Stimulated activated naive CD8-positive, alpha-beta T cell treated with anti-CD3 and anti-CD28 coated beads, Interleukin-15, Interleukin-2, amounts not matched to agents 100 ng/mL and 50 ng/mL, for 24 hours (primary cell): ENCODE measurements around the gene SLC30A3.
A peak's percentile ranks its signal among the peaks of the same experiment; 100 is the strongest.
"Not testable (repeated sequence)": the region's sequence is repeated elsewhere in the genome, so short reads cannot be mapped to it uniquely, and the experiment has no call there.

ENCODE experiments used
- H3K27ac Mint-ChIP-seq: one replicate; pipeline ENCODE4 v1.8.0; 2021; ENCODE audit warnings: mild to moderate bottlenecking, mixed read lengths
- H3K27me3 Mint-ChIP-seq: one replicate; pipeline ENCODE4 v1.8.0; 2021; ENCODE audit warnings: mixed read lengths
- H3K36me3 Mint-ChIP-seq: one replicate; pipeline ENCODE4 v1.8.0; 2021; ENCODE audit warnings: low read depth, mixed read lengths
- H3K4me1 Mint-ChIP-seq: one replicate; pipeline ENCODE4 v1.8.0; 2021; ENCODE audit warnings: low read depth, mixed read lengths
- H3K4me3 Mint-ChIP-seq: one replicate; pipeline ENCODE4 v1.8.0; 2021; ENCODE audit warnings: mild to moderate bottlenecking, mixed read lengths
- H3K9me3 Mint-ChIP-seq: one replicate; pipeline ENCODE4 v1.8.0; 2021; ENCODE audit warnings: mixed read lengths

Gene SLC30A3

DNA sequence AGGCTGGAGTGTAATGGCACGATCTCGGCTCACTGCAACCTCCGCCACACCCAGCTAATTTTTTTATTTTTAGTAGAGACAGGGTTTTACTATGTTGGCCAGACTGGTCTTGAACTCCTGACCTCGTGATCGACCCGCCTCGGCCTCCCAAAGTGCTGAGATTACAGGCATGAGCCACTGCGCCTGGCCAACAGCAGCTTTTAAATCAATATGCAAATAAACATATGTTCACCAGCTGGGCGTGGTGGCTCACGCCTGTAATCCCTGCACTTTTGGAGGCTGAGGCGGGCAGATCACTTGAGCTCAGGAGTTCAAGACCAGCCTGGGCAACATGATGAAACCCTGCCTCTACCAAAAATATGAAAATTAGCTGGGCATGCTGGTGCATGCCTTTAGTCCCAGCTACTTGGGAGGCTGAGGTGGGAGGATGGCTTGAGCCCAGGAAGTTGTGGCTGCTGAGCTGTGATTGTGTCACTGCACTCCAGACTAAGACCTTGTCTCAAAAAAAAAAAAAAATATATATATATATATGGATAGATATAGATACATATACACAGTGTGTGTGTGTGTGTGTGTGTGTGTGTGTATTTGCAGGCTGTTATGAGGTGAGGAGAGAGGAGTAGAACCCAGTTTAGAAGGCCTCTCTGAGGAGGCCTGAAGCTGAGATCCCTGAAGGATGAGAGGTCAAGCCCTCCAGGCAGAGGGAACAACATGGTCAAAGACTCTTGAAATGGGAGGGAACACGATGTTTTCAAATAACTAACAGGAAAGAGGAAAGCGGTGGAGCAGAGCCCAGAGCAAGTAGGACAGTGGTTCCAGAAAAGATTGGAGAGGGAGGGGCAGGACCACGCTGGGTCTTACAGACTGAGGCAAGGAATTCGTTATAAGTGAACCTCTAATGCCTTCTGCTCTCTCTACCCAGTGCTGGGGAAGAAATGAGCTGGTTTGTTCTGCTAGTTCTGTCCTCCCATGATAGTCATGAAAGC lies 10.0 kb upstream of the SLC30A3 start:
- H3K27ac Mint-ChIP-seq, H3K27me3 Mint-ChIP-seq, H3K4me3 Mint-ChIP-seq, H3K4me1 Mint-ChIP-seq, H3K9me3 Mint-ChIP-seq, H3K36me3 Mint-ChIP-seq: not testable (repeated sequence)

DNA sequence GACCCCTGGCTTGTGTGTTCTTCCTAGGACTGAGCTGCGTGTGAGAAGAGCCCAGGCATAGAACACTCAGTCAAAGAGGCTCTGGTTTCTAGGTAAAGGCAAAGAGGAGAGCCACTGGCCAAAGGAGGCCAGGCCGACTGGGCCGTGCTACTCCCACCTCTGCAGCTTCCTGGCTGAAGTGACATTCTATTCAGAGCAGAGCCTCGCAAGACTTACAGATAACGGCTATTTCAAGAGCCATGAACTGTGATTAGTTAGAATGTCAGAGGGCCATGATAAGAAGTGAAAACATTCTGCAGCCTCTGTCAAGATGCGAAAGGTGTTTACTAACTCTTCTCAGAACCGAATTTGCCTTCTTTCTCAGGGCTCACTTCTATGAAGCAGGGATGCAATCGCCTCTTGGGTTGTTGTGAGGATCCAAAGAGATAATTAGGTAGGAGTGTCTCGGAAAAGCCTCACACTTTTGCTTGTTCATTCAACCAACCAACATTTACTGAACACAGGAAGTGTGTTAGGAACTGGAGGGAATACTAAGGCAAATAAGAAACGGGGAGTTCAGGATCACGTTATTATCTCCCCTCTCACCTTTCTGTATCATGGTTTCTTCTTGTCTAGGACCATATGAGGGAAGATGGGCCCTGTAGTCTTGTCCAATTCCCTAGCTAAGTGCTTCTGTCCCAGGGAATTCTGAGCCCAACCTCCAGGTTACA lies 8.9 kb upstream of the SLC30A3 start:
- Mint-ChIP-seq H3K9me3 (no peaks in the 10 kb centered on the region), H3K27me3 (peaks cover 4% of the 10 kb centered on the region), H3K4me3 (no peak overlapping the region), H3K4me1 (no peaks in the 10 kb centered on the region), H3K27ac (no peak overlapping the region), H3K36me3 (no peaks in the 10 kb centered on the region)

DNA sequence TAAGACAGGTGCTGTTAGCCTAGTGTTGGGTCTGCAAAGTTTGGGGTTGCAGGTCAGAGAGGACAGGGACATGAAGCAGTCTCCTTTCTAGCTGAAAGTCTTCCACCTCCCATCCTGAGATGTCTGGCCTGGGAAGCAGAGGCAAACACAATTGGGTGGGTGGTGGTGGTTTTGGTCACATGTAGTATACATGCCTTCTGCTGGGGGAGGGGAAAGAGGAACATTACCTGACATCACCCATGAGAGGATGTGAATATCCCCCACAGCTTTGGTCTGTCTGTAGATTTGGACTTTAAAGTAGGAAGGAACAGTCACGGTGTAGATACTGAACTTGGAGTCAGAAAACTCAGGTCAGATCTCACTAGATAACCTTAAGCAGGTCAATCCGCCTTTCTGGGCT lies 7.8 kb upstream of the SLC30A3 start:
- no peaks in the 10 kb centered on the region for H3K4me1 Mint-ChIP-seq
- H3K27ac Mint-ChIP-seq: no peak overlapping the region
- H3K9me3 Mint-ChIP-seq: no peaks in the 10 kb centered on the region
- peaks cover 4% of the 10 kb centered on the region for H3K27me3 Mint-ChIP-seq
- H3K36me3 Mint-ChIP-seq: no peaks in the 10 kb centered on the region
- H3K4me3 Mint-ChIP-seq: no peak overlapping the region

DNA sequence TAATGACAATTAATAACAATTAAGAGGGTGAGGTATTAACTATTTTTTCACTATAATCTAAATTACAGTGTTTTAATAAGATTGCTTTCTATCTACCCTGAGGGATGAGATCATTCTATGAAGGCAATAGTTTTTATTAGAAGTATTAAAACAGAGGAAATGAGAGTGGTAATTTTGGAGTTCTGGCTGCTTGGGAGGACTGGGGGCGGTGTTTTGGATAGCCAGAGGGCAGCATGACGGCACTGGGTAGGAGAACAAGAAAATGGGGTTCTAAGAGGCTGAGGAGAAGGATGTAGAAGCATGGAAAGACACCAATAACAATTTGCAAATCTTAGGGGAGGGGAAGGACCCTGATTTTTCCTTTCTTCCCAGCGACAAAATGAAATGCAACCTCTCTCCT lies 7.3 kb upstream of the SLC30A3 start:
- no peaks in the 10 kb centered on the region for H3K36me3 Mint-ChIP-seq
- H3K27ac Mint-ChIP-seq: no peak overlapping the region
- H3K9me3 Mint-ChIP-seq: no peaks in the 10 kb centered on the region
- no peak overlapping the region for H3K4me3 Mint-ChIP-seq
- peaks cover 4% of the 10 kb centered on the region for H3K27me3 Mint-ChIP-seq
- peaks cover 5% of the 10 kb centered on the region for H3K4me1 Mint-ChIP-seq

DNA sequence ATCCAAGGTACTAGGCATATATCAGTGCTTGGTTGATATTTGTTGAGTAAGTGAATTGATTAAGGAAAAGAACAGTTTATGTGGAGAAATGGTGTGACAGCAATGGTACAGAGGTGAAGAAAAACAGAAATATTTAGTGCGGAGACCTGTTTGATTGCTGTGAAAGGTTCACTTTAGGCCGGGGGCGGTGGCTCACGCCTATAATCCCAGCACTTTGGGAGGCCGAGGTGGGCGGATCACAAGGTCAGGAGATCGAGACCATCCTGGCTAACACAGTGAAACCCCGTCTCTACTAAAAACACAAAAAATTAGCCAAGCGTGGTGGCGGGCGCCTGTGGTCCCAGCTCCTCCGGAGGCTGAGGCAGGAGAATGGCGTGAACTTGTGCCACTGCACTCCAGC lies 5.4 kb upstream of the SLC30A3 start:
- Mint-ChIP-seq H3K27me3 (peaks cover 15% of the 10 kb centered on the region), H3K4me1 (peaks cover 16% of the 10 kb centered on the region)
- not testable (repeated sequence) for H3K27ac Mint-ChIP-seq, H3K36me3 Mint-ChIP-seq, H3K4me3 Mint-ChIP-seq, H3K9me3 Mint-ChIP-seq

DNA sequence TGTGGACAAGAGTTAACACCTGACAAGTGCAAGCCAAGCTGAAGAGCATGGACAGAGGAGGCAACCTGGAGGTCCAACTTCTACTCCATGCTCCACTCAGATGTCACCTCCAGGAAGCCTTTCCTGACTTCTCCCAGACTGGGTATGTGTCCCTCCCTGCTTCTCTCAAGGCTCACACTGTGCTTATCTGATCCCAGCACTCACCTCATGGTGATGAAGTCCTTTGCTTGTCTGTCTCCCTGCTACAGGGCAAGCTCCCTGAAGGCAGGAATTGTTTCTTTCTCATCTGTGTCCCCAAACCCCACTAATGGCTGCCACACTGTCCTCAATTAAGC lies 2.7 kb upstream of the SLC30A3 start:
- Mint-ChIP-seq H3K4me3 (peak overlapping the region; percentile 47), H3K27me3 (peaks cover 33% of the 10 kb centered on the region), H3K36me3 (no peaks in the 10 kb centered on the region), H3K27ac (no peak overlapping the region), H3K9me3 (no peaks in the 10 kb centered on the region), H3K4me1 (peaks cover 29% of the 10 kb centered on the region)

DNA sequence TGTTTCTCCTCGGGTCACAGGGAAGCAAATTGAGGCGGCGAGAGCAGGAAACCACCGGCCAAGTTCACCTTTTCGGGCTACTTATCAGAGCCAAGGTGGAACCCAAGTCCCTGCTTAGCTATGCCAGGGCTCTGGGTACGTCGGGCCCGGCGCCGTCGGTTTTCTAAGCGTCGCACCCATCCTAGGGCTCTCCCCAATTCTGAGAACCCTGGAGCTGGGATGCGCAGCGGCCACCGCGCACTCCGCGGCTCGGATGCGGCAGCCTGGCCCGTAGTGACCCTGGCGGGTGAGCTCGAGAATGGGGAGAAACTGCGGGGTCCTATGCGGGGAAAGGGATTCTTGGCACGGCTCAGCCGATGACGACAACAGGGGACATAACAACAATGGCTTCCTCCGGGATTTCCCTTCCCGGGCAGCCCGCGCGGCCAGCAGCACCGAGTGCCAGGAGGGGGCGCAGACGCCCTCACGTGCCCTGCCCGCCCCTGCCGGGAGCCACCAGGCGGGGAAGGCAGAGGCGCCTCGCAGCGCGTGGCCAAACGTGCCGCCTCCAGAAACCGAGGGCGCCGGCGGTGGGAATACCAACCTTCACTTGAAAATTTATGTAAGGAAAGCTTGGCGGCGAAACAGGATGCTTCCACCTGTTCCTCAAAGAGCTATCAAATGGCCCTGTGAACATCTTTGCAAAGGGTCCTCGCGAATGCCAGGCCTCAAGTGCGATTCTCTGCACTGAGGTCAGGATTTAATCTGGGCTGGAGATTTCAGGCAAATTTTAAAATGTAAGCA lies 2.1 kb upstream of the SLC30A3 start:
- H3K27me3 Mint-ChIP-seq: peaks cover 38% of the 10 kb centered on the region
- peak overlapping the region; percentile 66 for H3K4me3 Mint-ChIP-seq
- H3K36me3 Mint-ChIP-seq: no peaks in the 10 kb centered on the region
- H3K4me1 Mint-ChIP-seq: peaks cover 29% of the 10 kb centered on the region
- H3K27ac Mint-ChIP-seq: no peak overlapping the region
- no peaks in the 10 kb centered on the region for H3K9me3 Mint-ChIP-seq

DNA sequence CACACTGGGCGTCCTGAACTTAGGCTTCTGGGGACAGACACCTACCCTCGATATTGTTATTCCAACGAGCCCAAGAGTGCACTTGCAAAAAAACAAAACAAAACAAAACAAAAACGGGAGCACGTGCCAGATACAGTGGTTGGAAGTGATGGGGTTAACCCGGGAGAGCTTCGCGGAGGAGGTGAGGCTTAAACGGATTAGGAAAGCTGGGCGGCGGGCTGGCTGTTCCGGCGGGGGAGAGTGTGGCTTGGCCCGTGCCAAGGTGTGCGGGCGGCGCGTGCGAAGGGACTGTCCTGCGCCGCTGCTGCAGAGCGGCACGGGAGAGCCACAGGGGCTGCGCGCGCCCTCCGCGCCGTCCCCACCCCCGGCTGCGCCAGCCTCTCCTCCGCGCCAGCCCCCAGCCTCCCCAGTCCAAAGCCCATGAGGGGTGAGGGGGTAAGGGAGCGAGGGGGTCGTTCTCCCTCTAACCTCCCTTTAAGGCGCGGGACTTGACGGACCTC lies 1.5 kb upstream of the SLC30A3 start:
- Mint-ChIP-seq H3K9me3 (no peaks in the 10 kb centered on the region), H3K27ac (peak overlapping the region; percentile 63), H3K4me3 (peak overlapping the region; percentile 85), H3K4me1 (peaks cover 29% of the 10 kb centered on the region), H3K27me3 (peaks cover 38% of the 10 kb centered on the region), H3K36me3 (no peaks in the 10 kb centered on the region)

DNA sequence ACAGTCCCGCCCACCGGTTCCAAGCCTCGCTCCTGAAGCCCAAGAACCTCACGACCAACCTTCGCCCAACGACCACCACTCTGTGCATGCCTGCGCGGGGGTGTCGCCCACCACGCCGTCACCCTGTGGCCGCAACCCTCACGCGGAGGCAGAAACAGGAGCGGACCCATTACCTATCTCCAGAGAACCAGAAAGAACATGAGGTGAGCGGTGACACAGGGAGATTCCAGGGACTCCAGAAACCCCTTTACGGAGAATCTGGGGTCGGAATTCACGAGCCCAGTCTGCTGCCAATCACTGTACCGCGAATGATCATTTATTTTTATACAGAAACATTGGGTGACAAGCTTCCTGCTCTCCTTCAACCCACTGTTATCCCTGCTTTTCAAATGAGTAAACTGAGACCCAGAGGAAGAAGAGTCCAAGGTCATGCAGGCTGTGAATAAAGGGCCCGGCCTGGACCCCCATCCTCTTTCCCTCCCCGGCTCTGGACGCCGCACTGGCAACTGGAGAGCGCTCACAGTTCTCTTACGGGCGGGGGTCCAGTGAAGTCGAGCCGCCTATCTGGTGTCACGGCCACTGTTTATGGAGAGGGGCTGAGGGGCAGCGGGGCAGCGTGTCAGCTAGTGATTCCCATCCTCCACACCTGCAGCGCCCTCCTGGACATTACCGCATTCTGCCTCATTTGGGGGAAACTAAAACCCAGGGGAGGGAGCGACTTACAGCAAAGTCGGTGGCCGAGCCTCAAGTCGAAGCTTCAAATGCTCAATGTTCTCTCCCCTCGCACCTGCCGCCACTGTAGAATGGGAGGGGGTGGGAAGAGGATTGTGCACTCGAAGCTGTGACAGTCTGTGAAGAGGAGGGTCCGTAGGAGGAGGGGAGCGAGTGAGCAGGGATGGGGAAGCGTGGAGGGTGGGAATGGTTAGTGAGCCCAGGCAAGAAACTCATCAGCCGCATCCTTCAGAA lies 723 bp upstream of the SLC30A3 start:
- peaks cover 43% of the 10 kb centered on the region for H3K27me3 Mint-ChIP-seq
- peaks cover 29% of the 10 kb centered on the region for H3K4me1 Mint-ChIP-seq
- H3K27ac Mint-ChIP-seq: peak overlapping the region; percentile 80
- H3K4me3 Mint-ChIP-seq: peak overlapping the region; percentile 85
- no peaks in the 10 kb centered on the region for H3K9me3 Mint-ChIP-seq
- H3K36me3 Mint-ChIP-seq: no peaks in the 10 kb centered on the region

DNA sequence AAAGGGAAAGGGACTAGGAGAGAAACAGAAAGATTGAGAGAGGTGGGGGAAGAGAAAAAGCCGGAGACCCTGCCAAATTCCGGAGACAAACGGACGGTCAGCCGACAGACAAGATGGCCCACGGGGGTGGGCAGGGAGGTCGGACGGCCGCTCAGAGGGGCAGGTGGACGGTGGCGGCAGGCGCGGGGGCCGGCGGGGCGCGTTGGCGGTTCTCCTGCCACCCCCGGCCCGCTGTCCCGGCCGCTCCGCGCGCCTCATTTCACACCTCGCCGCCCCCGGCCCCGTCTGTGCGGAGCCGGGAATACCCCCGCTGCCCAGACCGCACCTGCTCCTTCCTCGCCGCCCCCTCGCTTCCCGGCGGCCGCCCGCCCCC lies 935 bp downstream of the SLC30A3 start:
- Mint-ChIP-seq H3K9me3 (no peaks in the 10 kb centered on the region), H3K36me3 (no peaks in the 10 kb centered on the region), H3K4me3 (peak overlapping the region; percentile 47), H3K27me3 (peaks cover 56% of the 10 kb centered on the region), H3K27ac (no peak overlapping the region), H3K4me1 (peaks cover 29% of the 10 kb centered on the region)

DNA sequence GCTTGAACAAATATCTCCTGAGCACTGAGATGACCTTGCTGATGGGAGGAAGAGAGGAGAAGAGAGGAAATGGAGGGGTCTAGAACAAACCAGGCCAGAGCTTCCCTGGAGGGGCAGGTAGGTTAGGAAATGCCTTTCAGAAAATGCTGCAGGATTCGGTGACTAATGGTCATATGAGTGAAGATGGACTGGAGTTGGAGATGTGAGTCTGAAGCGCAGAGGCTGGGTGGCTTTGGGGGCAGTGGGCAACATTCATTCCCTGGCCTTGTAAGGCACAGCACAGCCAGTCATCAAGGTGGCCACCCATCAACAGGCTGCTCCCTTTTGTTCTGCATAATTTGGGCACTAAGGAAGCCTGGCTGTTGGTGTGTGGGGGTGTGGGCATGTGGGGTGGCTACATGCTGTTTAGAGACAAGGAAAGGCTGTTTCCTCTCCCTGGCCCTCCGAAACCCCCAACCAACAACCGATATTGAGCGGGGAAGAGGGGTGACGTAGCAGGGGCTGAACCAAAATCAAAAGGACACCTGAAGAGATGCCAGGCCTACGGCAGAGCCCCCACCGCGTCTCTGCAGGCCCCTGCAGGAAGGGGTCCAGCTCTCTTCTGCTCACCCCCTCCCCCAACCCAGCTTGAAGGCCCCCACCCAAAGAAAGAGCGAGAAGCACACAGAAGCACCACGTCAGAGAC lies 1.5 kb downstream of the SLC30A3 start:
- Mint-ChIP-seq H3K9me3 (no peaks in the 10 kb centered on the region), H3K4me3 (peak overlapping the region; percentile 47)

DNA sequence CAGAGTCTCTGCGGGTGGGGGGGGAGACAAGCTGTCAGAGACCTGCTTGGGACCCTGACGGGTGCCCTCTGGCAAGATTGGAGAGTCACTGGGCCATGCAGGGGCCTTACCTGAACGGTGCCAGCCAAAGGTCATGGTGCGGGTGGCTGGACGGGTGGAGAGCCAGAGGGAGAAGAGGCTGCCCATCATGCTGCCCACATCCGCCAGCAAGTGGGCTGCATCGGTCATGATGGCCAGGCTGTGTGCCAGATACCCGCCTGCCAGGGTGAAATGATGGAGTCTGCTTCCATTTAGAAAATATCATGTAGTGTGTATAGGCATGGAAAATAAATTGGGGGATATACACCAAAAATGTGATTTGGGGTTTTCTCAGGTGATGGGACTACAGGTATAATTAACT lies 4.8 kb downstream of the SLC30A3 start:
- H3K27me3 Mint-ChIP-seq: peaks cover 57% of the 10 kb centered on the region
- no peak overlapping the region for H3K27ac Mint-ChIP-seq

More for the DNA sequence above, 1.5 kb downstream of the SLC30A3 start:
- peaks cover 29% of the 10 kb centered on the region for H3K4me1 Mint-ChIP-seq
- peak overlapping the region; percentile 39 for H3K27ac Mint-ChIP-seq
- no peaks in the 10 kb centered on the region for H3K36me3 Mint-ChIP-seq
- H3K27me3 Mint-ChIP-seq: peaks cover 56% of the 10 kb centered on the region

DNA sequence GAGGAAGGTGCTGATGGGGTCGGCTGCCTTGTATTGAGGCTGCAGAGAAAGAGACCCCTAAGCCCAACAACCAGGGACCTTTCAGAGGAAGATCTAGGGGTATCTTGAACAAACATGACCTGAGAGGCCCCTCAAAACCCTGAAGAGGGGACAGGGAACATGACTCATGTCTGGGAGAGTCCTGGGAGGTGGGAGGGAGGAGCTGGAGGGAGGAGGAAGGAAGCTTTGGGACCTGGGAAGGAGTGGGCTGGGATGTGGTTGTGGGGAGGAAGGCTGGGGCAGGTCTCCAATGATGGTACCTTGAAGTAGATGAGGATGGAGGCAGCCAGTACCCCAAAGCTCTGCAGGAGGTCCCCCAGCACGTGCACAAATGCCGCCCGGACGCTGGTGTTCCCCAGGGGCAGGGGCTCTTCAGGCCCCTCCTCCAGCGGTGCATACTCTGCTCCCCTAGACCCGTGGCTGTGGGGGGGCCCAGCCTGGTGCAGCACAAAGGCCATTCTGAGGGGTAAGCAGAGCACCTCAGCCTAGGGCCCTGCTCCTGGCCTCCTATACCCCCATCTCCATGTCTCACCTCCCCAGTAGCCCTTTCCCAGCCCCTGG lies 5.9 kb downstream of the SLC30A3 start:
- no peaks in the 10 kb centered on the region for H3K9me3 Mint-ChIP-seq
- H3K27me3 Mint-ChIP-seq: peaks cover 56% of the 10 kb centered on the region
- no peak overlapping the region for H3K4me3 Mint-ChIP-seq
- no peak overlapping the region for H3K27ac Mint-ChIP-seq
- no peaks in the 10 kb centered on the region for H3K36me3 Mint-ChIP-seq
- H3K4me1 Mint-ChIP-seq: peaks cover 10% of the 10 kb centered on the region

More for the DNA sequence above, 4.8 kb downstream of the SLC30A3 start:
- no peaks in the 10 kb centered on the region for H3K9me3 Mint-ChIP-seq
- no peak overlapping the region for H3K4me3 Mint-ChIP-seq
- no peaks in the 10 kb centered on the region for H3K36me3 Mint-ChIP-seq
- H3K4me1 Mint-ChIP-seq: peaks cover 11% of the 10 kb centered on the region
